ENCODE data around the gene SCUBE3. TPM values are rescaled to one million over a fixed set of nuclear protein-coding genes. Genes with fewer than 3 reads are reported as not detected.

Gene SCUBE3
- total and polyA plus RNA-seq, 2 of the 13 experiments (the other 11 are each of a cell fraction or from before 2014, with no cell fraction given) = not detected

- Histone ChIP-seq H3K4me3 (replicated peaks in 1 of 3; ENCODE audit: insufficient read depth in 1 of 3, low read depth in 2 of 3, low read length in 3 of 3) (no peak overlapping the region), H3K27me3 (ENCODE audit: control insufficient read depth in 1 of 2, insufficient read depth in 2 of 2, low read length in 2 of 2) (no peaks in the 10 kb centered on the region), H3K36me3 (replicated peaks in 1 of 2; ENCODE audit: control insufficient read depth in 1 of 2, insufficient read depth in 2 of 2, low read length in 2 of 2) (no peaks in the 10 kb centered on the region), H3K9me3 (ENCODE audit: low read length) (no peaks in the 10 kb centered on the region), H3K27ac (ENCODE audit: extremely low read length, insufficient read depth, low read length) (no peak overlapping the region), H3K9ac (ENCODE audit: insufficient read depth, low read depth, low read length) (no peak overlapping the region), H3K4me1 (ENCODE audit: insufficient read depth, low read length) (peaks cover 9% of the 10 kb centered on the region; the same call in 1 of the 2 replicates), H2AFZ (ENCODE audit: low read length) (no peak overlapping the region), H4K20me1 (ENCODE audit: insufficient read depth, low read length) (no peaks in the 10 kb centered on the region), H3K4me2 (ENCODE audit: low read depth, low read length) (no peak overlapping the region), H3K79me2 (ENCODE audit: insufficient read depth, low read length) (no peaks in the 10 kb centered on the region)
- 75% methylated on average over 1 of the region's 1 CpG for WGBS (ENCODE audit: low lambda C conversion rate)
- DNase-seq (ENCODE audit: low spot score) = no peak
- BruUV-seq (replicated peaks) = no TSS peak
- POLR2A ChIA-PET = interaction anchor here (1.8 kb wide), 1 partner anchor 29 kb away, joined by 5 read pairs; the partner anchor contains the start of gene ZNF76
- intact Hi-C loops (cut with micrococcal nuclease; ENCODE audit: unreplicated experiment) = no loop called here
- CTCF ChIA-PET (ENCODE audit: low intra/inter-chr PET ratio, low total read pairs) = no interaction called here
- no peak for ATAC-seq
- TF ChIP-seq, protein P1, sequence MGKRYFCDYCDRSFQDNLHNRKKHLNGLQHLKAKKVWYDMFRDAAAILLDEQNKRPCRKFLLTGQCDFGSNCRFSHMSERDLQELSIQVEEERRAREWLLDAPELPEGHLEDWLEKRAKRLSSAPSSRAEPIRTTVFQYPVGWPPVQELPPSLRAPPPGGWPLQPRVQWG (CRISPR knock-in tag; IDR thresholded peaks at IDR 0.05; ENCODE audit: borderline replicate concordance, low read depth) = no peak
- TF ChIP-seq ZNF557 (CRISPR knock-in tag; IDR thresholded peaks at IDR 0.05) = no peak
- TF ChIP-seq ZBTB40 (IDR thresholded peaks at IDR 0.05) = no peak
- TF ChIP-seq ZBTB40 (CRISPR knock-in tag; IDR thresholded peaks at IDR 0.05) = no peak
- no peak for TF ChIP-seq KAT2B (IDR thresholded peaks at IDR 0.05; ENCODE audit: borderline replicate concordance, low read depth, low read length)
- no peak for TF ChIP-seq TFDP2 (CRISPR knock-in tag; IDR thresholded peaks at IDR 0.05)
- no peak for TF ChIP-seq FOXA3 (CRISPR knock-in tag; IDR thresholded peaks at IDR 0.05)
- TF ChIP-seq NR2F6 (IDR thresholded peaks at IDR 0.05) = no peak
- no peak for TF ChIP-seq NR2F6 (CRISPR knock-in tag; IDR thresholded peaks at IDR 0.05)
- no peak for TF ChIP-seq GPN1 (CRISPR knock-in tag; IDR thresholded peaks at IDR 0.05; ENCODE audit: borderline replicate concordance)
- TF ChIP-seq ZNF101 (CRISPR knock-in tag; IDR thresholded peaks at IDR 0.05; ENCODE audit: borderline replicate concordance, low read depth) = no peak
- TF ChIP-seq RARA (CRISPR knock-in tag; IDR thresholded peaks at IDR 0.05) = no peak
- no peak for TF ChIP-seq POLR2A (IDR thresholded peaks at IDR 0.05; ENCODE audit: insufficient read depth in 1 of 2, low read depth in 2 of 2, low read length in 2 of 2)
- in situ Hi-C loops (cut with HindIII; ENCODE audit: extremely low pct_ligation_motif_present, low pct_unique_long_range_greater_than_20kb) = no loop called here
- FAIRE-seq = no peak
Observed at GRCh38 chr6:35230498-35230897, 16.7 kb downstream of the SCUBE3 start.
